Panc1 (cell line): ENCODE data around the gene DOP1A.

ENCODE experiments used
- POLR2AphosphoS5 ChIP-seq: IDR thresholded peaks from 2 replicates; pipeline ENCODE4 v1.6.1; 2012; ENCODE audit warnings: mild to moderate bottlenecking, low read depth, low read length, moderate library complexity
- TCF7L2 ChIP-seq: IDR thresholded peaks from 2 replicates; pipeline ENCODE4 v1.6.1; 2011; ENCODE audit warnings: mild to moderate bottlenecking, low read depth, low read length, inconsistent platforms
- TF ChIP-seq, protein P1 (sequence below): fragments of 450-650 bp; IDR thresholded peaks from 2 replicates; pipeline ENCODE4 v1.5.1; 2017; ENCODE audit warnings: mild to moderate bottlenecking
- TF ChIP-seq, protein P2 (sequence below), 2 experiments: IDR thresholded peaks; 2 replicates each; pipeline ENCODE4 v1.6.1; 2011 to 2012; ENCODE audit warnings: low read depth in 2 of 2, control low read depth in 1 of 2, low read length in 1 of 2, mild to moderate bottlenecking in 1 of 2, moderate library complexity in 1 of 2; ENCODE audit not compliant: insufficient read depth in 1 of 2

DNA sequence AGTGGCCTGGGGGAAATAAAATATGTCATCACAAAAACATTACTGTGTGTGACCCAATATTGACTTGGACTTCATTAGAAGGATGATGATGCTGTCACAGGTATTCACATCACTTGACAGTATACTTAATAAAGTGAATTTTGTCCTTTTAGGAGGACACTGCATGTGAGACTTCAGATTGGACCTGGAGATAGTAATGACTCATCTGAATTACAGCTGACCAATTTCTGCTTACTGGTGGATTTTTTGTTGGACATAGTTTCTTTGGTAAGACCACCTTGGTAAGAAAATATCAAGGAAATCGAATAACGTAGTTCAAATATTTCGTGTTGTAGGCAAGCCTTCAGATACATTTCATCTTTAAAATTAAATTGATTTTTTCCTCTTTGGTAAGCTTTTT is 57.1 kb downstream of the DOP1A start:
- TF ChIP-seq, protein P1, sequence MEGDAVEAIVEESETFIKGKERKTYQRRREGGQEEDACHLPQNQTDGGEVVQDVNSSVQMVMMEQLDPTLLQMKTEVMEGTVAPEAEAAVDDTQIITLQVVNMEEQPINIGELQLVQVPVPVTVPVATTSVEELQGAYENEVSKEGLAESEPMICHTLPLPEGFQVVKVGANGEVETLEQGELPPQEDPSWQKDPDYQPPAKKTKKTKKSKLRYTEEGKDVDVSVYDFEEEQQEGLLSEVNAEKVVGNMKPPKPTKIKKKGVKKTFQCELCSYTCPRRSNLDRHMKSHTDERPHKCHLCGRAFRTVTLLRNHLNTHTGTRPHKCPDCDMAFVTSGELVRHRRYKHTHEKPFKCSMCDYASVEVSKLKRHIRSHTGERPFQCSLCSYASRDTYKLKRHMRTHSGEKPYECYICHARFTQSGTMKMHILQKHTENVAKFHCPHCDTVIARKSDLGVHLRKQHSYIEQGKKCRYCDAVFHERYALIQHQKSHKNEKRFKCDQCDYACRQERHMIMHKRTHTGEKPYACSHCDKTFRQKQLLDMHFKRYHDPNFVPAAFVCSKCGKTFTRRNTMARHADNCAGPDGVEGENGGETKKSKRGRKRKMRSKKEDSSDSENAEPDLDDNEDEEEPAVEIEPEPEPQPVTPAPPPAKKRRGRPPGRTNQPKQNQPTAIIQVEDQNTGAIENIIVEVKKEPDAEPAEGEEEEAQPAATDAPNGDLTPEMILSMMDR = no peak
- TF ChIP-seq, protein P2, sequence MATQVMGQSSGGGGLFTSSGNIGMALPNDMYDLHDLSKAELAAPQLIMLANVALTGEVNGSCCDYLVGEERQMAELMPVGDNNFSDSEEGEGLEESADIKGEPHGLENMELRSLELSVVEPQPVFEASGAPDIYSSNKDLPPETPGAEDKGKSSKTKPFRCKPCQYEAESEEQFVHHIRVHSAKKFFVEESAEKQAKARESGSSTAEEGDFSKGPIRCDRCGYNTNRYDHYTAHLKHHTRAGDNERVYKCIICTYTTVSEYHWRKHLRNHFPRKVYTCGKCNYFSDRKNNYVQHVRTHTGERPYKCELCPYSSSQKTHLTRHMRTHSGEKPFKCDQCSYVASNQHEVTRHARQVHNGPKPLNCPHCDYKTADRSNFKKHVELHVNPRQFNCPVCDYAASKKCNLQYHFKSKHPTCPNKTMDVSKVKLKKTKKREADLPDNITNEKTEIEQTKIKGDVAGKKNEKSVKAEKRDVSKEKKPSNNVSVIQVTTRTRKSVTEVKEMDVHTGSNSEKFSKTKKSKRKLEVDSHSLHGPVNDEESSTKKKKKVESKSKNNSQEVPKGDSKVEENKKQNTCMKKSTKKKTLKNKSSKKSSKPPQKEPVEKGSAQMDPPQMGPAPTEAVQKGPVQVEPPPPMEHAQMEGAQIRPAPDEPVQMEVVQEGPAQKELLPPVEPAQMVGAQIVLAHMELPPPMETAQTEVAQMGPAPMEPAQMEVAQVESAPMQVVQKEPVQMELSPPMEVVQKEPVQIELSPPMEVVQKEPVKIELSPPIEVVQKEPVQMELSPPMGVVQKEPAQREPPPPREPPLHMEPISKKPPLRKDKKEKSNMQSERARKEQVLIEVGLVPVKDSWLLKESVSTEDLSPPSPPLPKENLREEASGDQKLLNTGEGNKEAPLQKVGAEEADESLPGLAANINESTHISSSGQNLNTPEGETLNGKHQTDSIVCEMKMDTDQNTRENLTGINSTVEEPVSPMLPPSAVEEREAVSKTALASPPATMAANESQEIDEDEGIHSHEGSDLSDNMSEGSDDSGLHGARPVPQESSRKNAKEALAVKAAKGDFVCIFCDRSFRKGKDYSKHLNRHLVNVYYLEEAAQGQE (IDR thresholded peaks at IDR 0.05; ENCODE audit: insufficient read depth in 1 of 2, low read depth in 2 of 2, low read length in 1 of 2) = no peak
- TF ChIP-seq POLR2AphosphoS5 (no peak), TCF7L2 (no peak)
